ENCODE data around the gene PTPRS. TPM values are rescaled to one million over a fixed set of nuclear protein-coding genes. Genes with fewer than 3 reads are reported as not detected.

The PTPRS gene
- total RNA-seq, 1 donor from 2014 or later = 1,064 TPM

DNA sequence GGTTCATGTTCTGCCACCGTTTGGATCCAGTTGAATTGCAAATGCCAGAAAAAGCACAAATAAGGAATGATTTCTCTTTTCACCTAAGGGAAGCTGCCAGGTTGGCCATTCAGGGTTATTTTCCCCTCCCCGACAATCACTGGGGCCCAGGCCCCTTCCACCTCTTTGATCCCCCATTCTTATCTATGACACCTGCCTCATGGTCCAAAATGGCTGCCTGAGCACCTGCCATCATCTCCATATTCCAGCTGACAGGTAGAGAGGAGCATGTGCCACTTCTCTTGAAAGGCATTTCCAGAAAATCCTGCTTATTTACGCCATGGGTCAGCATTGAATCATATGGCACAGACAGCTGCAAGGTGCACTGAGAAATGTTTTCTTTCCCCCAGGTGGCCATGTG is 15.7 kb downstream of the PTPRS start:
- Mint-ChIP-seq H3K36me3 (ENCODE audit: unreplicated experiment) (peaks cover 4% of the 10 kb centered on the region), H3K9me3 (ENCODE audit: unreplicated experiment) (peaks cover 8% of the 10 kb centered on the region), H3K27ac (ENCODE audit: unreplicated experiment) (no peak overlapping the region), H3K4me3 (ENCODE audit: unreplicated experiment) (no peak overlapping the region), H3K27me3 (ENCODE audit: unreplicated experiment) (peaks cover 17% of the 10 kb centered on the region), H3K4me1 (ENCODE audit: low read depth, unreplicated experiment) (peaks cover 21% of the 10 kb centered on the region)
- no peak for DNase-seq
- no peak for TF ChIP-seq CTCF (IDR thresholded peaks at IDR 0.05; ENCODE audit: partially characterized antibody, unreplicated experiment)

DNA sequence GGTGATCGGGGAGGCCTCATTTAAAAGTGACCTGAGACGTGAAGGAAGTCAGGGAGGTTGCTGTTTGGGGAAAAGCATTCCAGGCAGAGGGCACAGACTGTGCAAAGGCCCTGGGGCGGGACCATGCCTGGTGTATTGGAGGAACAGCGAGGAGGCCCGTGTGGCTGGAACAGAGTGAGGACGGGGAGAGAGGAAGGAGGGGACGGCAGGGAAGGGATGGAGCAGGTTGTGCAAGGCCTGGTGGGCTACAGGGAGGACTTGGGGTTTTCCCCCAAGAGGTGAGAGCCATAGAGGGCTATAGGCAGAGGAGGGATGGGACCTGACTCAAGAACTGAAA is 17.2 kb downstream of the PTPRS start:
- H3K9me3 Mint-ChIP-seq (ENCODE audit: unreplicated experiment) = peaks cover 8% of the 10 kb centered on the region
- peak overlapping the region; percentile 68 for H3K27ac Mint-ChIP-seq (ENCODE audit: unreplicated experiment)
- peaks cover 4% of the 10 kb centered on the region for H3K36me3 Mint-ChIP-seq (ENCODE audit: unreplicated experiment)
- no peak for DNase-seq
- TF ChIP-seq CTCF (IDR thresholded peaks at IDR 0.05; ENCODE audit: partially characterized antibody, unreplicated experiment) = no peak
- H3K4me1 Mint-ChIP-seq (ENCODE audit: low read depth, unreplicated experiment) = peaks cover 22% of the 10 kb centered on the region
- H3K4me3 Mint-ChIP-seq (ENCODE audit: unreplicated experiment) = no peak overlapping the region
- H3K27me3 Mint-ChIP-seq (ENCODE audit: unreplicated experiment) = peaks cover 22% of the 10 kb centered on the region

- Mint-ChIP-seq H3K27me3 (ENCODE audit: unreplicated experiment) (peaks cover 19% of the 10 kb centered on the region), H3K27ac (ENCODE audit: unreplicated experiment) (no peak overlapping the region), H3K9me3 (ENCODE audit: unreplicated experiment) (peaks cover 8% of the 10 kb centered on the region), H3K36me3 (ENCODE audit: unreplicated experiment) (peaks cover 4% of the 10 kb centered on the region), H3K4me1 (ENCODE audit: low read depth, unreplicated experiment) (peaks cover 19% of the 10 kb centered on the region), H3K4me3 (ENCODE audit: unreplicated experiment) (no peak overlapping the region)
- no peak for TF ChIP-seq CTCF (IDR thresholded peaks at IDR 0.05; ENCODE audit: partially characterized antibody, unreplicated experiment)
- DNase-seq = peak; percentile 59
These were observed 18.5 kb downstream of the PTPRS start for GRCh38 chr19:5321851-5322681.

DNA sequence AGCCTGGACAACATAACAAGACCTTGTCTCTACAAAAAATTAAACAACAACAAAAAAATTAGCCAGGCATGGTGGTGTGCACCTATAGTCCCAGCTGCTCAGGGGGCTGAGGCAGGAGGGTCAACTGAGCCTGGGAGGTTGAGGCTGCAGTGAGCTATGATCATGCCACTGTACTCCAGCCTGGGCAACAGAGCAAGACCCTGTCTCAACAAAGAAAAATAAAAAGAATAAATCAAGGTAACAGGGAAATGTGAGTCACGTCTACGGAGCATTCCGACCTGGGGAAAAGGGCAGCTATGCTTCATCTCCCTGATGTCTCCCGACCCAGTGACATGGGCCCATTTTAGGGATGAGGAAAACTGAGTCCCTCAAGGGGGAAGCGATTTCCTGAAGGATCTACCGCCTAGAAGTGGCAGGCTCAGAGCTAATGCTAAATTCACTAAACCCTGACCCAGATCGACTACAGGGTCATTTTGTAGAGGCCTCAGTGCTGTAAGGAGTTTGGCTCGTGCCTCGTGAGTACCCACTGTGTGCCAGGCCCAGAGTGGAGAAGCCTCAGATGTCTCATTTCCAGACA is 19.5 kb downstream of the PTPRS start:
- H3K36me3 Mint-ChIP-seq (ENCODE audit: unreplicated experiment) = peaks cover 4% of the 10 kb centered on the region
- TF ChIP-seq CTCF (IDR thresholded peaks at IDR 0.05; ENCODE audit: partially characterized antibody, unreplicated experiment) = no peak
- H3K27me3 Mint-ChIP-seq (ENCODE audit: unreplicated experiment) = peaks cover 19% of the 10 kb centered on the region
- no peak for DNase-seq
- peaks cover 14% of the 10 kb centered on the region for H3K4me1 Mint-ChIP-seq (ENCODE audit: low read depth, unreplicated experiment)
- H3K27ac Mint-ChIP-seq (ENCODE audit: unreplicated experiment) = no peak overlapping the region
- peaks cover 9% of the 10 kb centered on the region for H3K9me3 Mint-ChIP-seq (ENCODE audit: unreplicated experiment)
- no peak overlapping the region for H3K4me3 Mint-ChIP-seq (ENCODE audit: unreplicated experiment)

GRCh38 chr19:5319516-5319915 is 21.1 kb downstream of the PTPRS start:
- Mint-ChIP-seq H3K36me3 (ENCODE audit: unreplicated experiment) (no peaks in the 10 kb centered on the region), H3K27ac (ENCODE audit: unreplicated experiment) (peak overlapping the region; percentile 79), H3K27me3 (ENCODE audit: unreplicated experiment) (peaks cover 14% of the 10 kb centered on the region), H3K4me1 (ENCODE audit: low read depth, unreplicated experiment) (peaks cover 12% of the 10 kb centered on the region), H3K4me3 (ENCODE audit: unreplicated experiment) (peak overlapping the region; percentile 47), H3K9me3 (ENCODE audit: unreplicated experiment) (peaks cover 11% of the 10 kb centered on the region)
- no peak for TF ChIP-seq CTCF (IDR thresholded peaks at IDR 0.05; ENCODE audit: partially characterized antibody, unreplicated experiment)
- DNase-seq = no peak

Data from glutamatergic neuron (in vitro differentiated cells).